HG03469 (cell line): ENCODE results near the gene DDX19B.
"Not testable (repeated sequence)": the region's sequence is repeated elsewhere in the genome, so short reads cannot be mapped to it uniquely, and the experiment has no call there.

Experiments used
- ATAC-seq: cut with Tn5 transposase; IDR thresholded peaks from one replicate; pipeline ENCODE4 v1.9.1; 2021; ENCODE audit warnings: mild to moderate bottlenecking, moderate library complexity, moderate number of reproducible peaks; ENCODE audit not compliant: unreplicated experiment

Gene DDX19B

GRCh38 chr16:70298988-70299938 lies at the start of gene DDX19B:
TSS of gene DDX19B (plus strand) at chr16:70299186. CDS start at chr16:70299298, 112 bp downstream.
- peak; percentile 43 for ATAC-seq

- ATAC-seq: not testable (repeated sequence)
Measured at GRCh38 chr16:70249697-70250096, 49.3 kb upstream of the DDX19B start.

GRCh38 chr16:70250748-70251628 lies 48.0 kb upstream of the DDX19B start:
- peak; percentile 29 for ATAC-seq

GRCh38 chr16:70251629-70252354 lies 47.2 kb upstream of the DDX19B start, which contains the start of gene EXOSC6:
TSS of gene EXOSC6 (minus strand) at chr16:70251940. CDS start at chr16:70251900, 40 bp downstream.
- ATAC-seq: peak; percentile 65

- no peak for ATAC-seq
Measured at GRCh38 chr16:70252355-70252988, 46.5 kb upstream of the DDX19B start.

GRCh38 chr16:70253291-70254106 lies 45.5 kb upstream of the DDX19B start:
- no peak for ATAC-seq

- ATAC-seq: no peak
Measured at GRCh38 chr16:70254180-70254964, 44.6 kb upstream of the DDX19B start.

GRCh38 chr16:70254965-70255286 lies 44.1 kb upstream of the DDX19B start:
- no peak for ATAC-seq

GRCh38 chr16:70255574-70255973 lies 43.4 kb upstream of the DDX19B start:
- no peak for ATAC-seq

GRCh38 chr16:70257391-70257790 lies 41.6 kb upstream of the DDX19B start:
- ATAC-seq: no peak

- no peak for ATAC-seq
Measured at GRCh38 chr16:70258065-70258464, 40.9 kb upstream of the DDX19B start.

GRCh38 chr16:70258946-70259345 lies 40.0 kb upstream of the DDX19B start:
- no peak for ATAC-seq

GRCh38 chr16:70259903-70260302 lies 39.1 kb upstream of the DDX19B start:
- not testable (repeated sequence) for ATAC-seq

- ATAC-seq: no peak
Measured at GRCh38 chr16:70267516-70267915, 31.5 kb upstream of the DDX19B start.

- not testable (repeated sequence) for ATAC-seq
Measured at GRCh38 chr16:70267922-70268321, 31.1 kb upstream of the DDX19B start.

GRCh38 chr16:70269471-70269870 lies 29.5 kb upstream of the DDX19B start:
- no peak for ATAC-seq

- ATAC-seq: no peak
Measured at GRCh38 chr16:70270176-70270575, 28.8 kb upstream of the DDX19B start.

- ATAC-seq: no peak
Measured at GRCh38 chr16:70271696-70272095, 27.3 kb upstream of the DDX19B start.

- no peak for ATAC-seq
Measured at GRCh38 chr16:70276392-70276791, 22.6 kb upstream of the DDX19B start.
